ENCODE measurements around the gene AKT3.

AKT3 gene

GRCh38 chr1:243520831-243521230, 329.2 kb downstream of the AKT3 start:
- no peak overlapping the region for H3K4me3 ChIP-seq (ENCODE audit: low read depth, low read length)
- no peak for TF ChIP-seq CTCF (IDR thresholded peaks at IDR 0.05; ENCODE audit: control insufficient read depth, extremely low read depth, insufficient read depth)
- DNase-seq (ENCODE audit: low read depth): no peak

- H3K4me3 ChIP-seq (ENCODE audit: low read depth, low read length): no peak overlapping the region
- no peak for DNase-seq (ENCODE audit: low read depth)
- TF ChIP-seq CTCF (IDR thresholded peaks at IDR 0.05; ENCODE audit: control insufficient read depth, extremely low read depth, insufficient read depth): no peak
Measured at GRCh38 chr1:243514927-243515326, 335.1 kb downstream of the AKT3 start.

DNA sequence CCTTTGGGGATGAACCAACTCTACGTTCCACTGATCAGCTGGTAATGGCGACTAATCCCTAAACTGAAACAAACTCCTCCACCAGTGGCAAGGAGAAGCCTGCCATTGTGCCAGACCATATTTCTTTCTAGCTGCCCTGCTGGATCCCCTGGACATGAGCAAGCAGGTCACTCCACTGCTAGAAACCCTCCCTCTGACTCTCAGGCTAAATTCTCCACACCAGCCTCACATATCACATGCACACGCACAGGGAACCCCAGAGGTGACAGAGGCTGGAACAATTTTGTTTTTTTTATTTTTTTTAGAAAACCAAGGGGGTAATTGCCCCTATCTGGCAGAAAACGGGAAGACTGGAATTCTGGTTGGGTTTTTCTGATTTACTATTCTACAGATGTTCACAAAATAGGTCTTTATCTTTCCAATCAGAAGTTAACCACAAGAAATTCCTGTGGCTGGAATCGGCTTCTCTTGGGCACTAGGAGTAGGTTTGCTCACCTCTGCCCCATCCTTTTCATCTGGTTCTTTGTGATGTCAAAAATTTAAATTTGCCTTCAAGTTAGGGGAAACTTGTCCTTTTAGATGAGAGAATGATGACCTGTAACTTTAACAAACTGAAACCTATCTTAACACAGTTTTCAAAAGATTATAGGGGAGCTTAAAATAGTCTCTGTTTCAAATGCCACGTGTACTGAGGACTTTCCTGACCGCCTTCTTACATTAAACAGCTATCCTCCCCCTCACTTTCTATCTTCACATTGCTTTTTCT, 336.1 kb downstream of the AKT3 start:
- TF ChIP-seq CTCF (IDR thresholded peaks at IDR 0.05; ENCODE audit: control insufficient read depth, extremely low read depth, insufficient read depth): no peak
- no peak for DNase-seq (ENCODE audit: low read depth)
- H3K4me3 ChIP-seq (ENCODE audit: low read depth, low read length): no peak overlapping the region

GRCh38 chr1:243510928-243511327, 339.1 kb downstream of the AKT3 start:
- TF ChIP-seq CTCF (IDR thresholded peaks at IDR 0.05; ENCODE audit: control insufficient read depth, extremely low read depth, insufficient read depth): no peak

GRCh38 chr1:243508943-243509342, 341.1 kb downstream of the AKT3 start:
- TF ChIP-seq CTCF (IDR thresholded peaks at IDR 0.05; ENCODE audit: control insufficient read depth, extremely low read depth, insufficient read depth): no peak
- no peak for DNase-seq (ENCODE audit: low read depth)
- H3K4me3 ChIP-seq (ENCODE audit: low read depth, low read length): no peak overlapping the region

More at GRCh38 chr1:243510928-243511327, 339.1 kb downstream of the AKT3 start:
- H3K4me3 ChIP-seq (ENCODE audit: low read depth, low read length): no peak overlapping the region
- no peak for DNase-seq (ENCODE audit: low read depth)

- no peak for TF ChIP-seq CTCF (IDR thresholded peaks at IDR 0.05; ENCODE audit: control insufficient read depth, extremely low read depth, insufficient read depth)
- H3K4me3 ChIP-seq (ENCODE audit: low read depth, low read length): no peak overlapping the region
- DNase-seq (ENCODE audit: low read depth): no peak
Measured at GRCh38 chr1:243508303-243508713, 341.7 kb downstream of the AKT3 start.
